ENCODE measurements around the gene MUC2. TPM values are rescaled to one million over a fixed set of nuclear protein-coding genes. Genes with fewer than 3 reads are reported as not detected.
A peak's percentile ranks its signal among the peaks of the same experiment; 100 is the strongest.

MUC2 gene
- total RNA-seq, 1 donor from 2014 or later: under 0.01 TPM

GRCh38 chr11:1071571-1072115, 3.0 kb upstream of the MUC2 start:
- DNase-seq (ENCODE audit: low spot score): no peak

- DNase-seq (ENCODE audit: low spot score): no peak
Observed at GRCh38 chr11:1072116-1072820, 2.4 kb upstream of the MUC2 start.

- DNase-seq (ENCODE audit: low spot score): no peak
Observed at GRCh38 chr11:1072821-1073231, 1.8 kb upstream of the MUC2 start.

GRCh38 chr11:1073261-1073724, 1.4 kb upstream of the MUC2 start:
- DNase-seq (ENCODE audit: low spot score): peak; percentile 69

GRCh38 chr11:1073851-1074243, 827 bp upstream of the MUC2 start:
- DNase-seq (ENCODE audit: low spot score): no peak

GRCh38 chr11:1075341-1075911, 752 bp downstream of the MUC2 start:
- DNase-seq (ENCODE audit: low spot score): no peak

- no peak for DNase-seq (ENCODE audit: low spot score)
Observed at GRCh38 chr11:1076061-1076665, 1.5 kb downstream of the MUC2 start.

GRCh38 chr11:1077033-1077416, 2.4 kb downstream of the MUC2 start:
- DNase-seq (ENCODE audit: low spot score): no peak

GRCh38 chr11:1077417-1078119, 2.9 kb downstream of the MUC2 start:
- no peak for DNase-seq (ENCODE audit: low spot score)

GRCh38 chr11:1078191-1078601, 3.5 kb downstream of the MUC2 start:
- DNase-seq (ENCODE audit: low spot score): no peak

GRCh38 chr11:1081601-1082311, 7.1 kb downstream of the MUC2 start:
- no peak for DNase-seq (ENCODE audit: low spot score)

- no peak for DNase-seq (ENCODE audit: low spot score)
Observed at GRCh38 chr11:1082346-1082727, 7.7 kb downstream of the MUC2 start.

GRCh38 chr11:1082728-1083620, 8.3 kb downstream of the MUC2 start:
- no peak for DNase-seq (ENCODE audit: low spot score)

- DNase-seq (ENCODE audit: low spot score): no peak
Observed at GRCh38 chr11:1083621-1084551, 9.2 kb downstream of the MUC2 start.

GRCh38 chr11:1084561-1085439, 10.1 kb downstream of the MUC2 start:
- DNase-seq (ENCODE audit: low spot score): no peak

GRCh38 chr11:1085440-1086170, 10.9 kb downstream of the MUC2 start:
- no peak for DNase-seq (ENCODE audit: low spot score)

Measured in umbilical cord (tissue), 2 donors.